Lung (tissue), 12 donors: ENCODE measurements around the gene RAPSN. TPM values are rescaled to one million over a fixed set of nuclear protein-coding genes. Genes with fewer than 3 reads are reported as not detected.

Experiments used
- ATAC-seq: fragments of 200-7000 bp; cut with Tn5 transposase; one replicate; pipeline ENCODE4 v1.9.1; 2020; ENCODE audit warnings: moderate number of reproducible peaks; ENCODE audit not compliant: insufficient read depth, low FRiP score
- DNase-seq, 3 donors: peaks; one replicate each; pipeline ENCODE4 v3.0.0-alpha.2; 2013 to 2017
- H3K27ac ChIP-seq, 2 donors: one replicate each; pipeline ENCODE4 v1.5.1; 2013; ENCODE audit warnings: mild to moderate bottlenecking in 2 of 2, moderate library complexity in 2 of 2, control low read depth in 1 of 2, inconsistent platforms in 1 of 2, low read depth in 1 of 2, low read length in 1 of 2
- H3K27me3 ChIP-seq, 3 donors: one replicate each; pipeline ENCODE4 v1.5.1; 2013; ENCODE audit warnings: low read length in 2 of 3; ENCODE audit not compliant: control insufficient read depth in 3 of 3, insufficient read depth in 3 of 3
- H3K36me3 ChIP-seq, 4 donors: one replicate each; pipeline ENCODE4 v1.5.1; 2013; ENCODE audit warnings: low read length in 4 of 4, mild to moderate bottlenecking in 1 of 4, moderate library complexity in 1 of 4; ENCODE audit not compliant: control insufficient read depth in 4 of 4, insufficient read depth in 4 of 4
- H3K4me1 ChIP-seq, 5 donors: one replicate each; pipeline ENCODE4 v1.5.1; 2013; ENCODE audit warnings: low read length in 5 of 5, mild to moderate bottlenecking in 2 of 5, moderate library complexity in 1 of 5; ENCODE audit not compliant: control insufficient read depth in 5 of 5, insufficient read depth in 5 of 5
- H3K4me3 ChIP-seq: one replicate; pipeline ENCODE4 v1.5.1; 2013; ENCODE audit warnings: mild to moderate bottlenecking, control low read depth, moderate library complexity
- H3K9ac ChIP-seq, 2 donors: one replicate each; pipeline ENCODE4 v1.5.1; 2013; ENCODE audit warnings: low read length in 2 of 2, control low read depth in 1 of 2; ENCODE audit not compliant: insufficient read depth in 1 of 2
- H3K9me3 ChIP-seq, 4 donors: one replicate each; pipeline ENCODE4 v1.5.1; 2013; ENCODE audit warnings: low read length in 3 of 4, mild to moderate bottlenecking in 1 of 4, moderate library complexity in 1 of 4; ENCODE audit not compliant: control insufficient read depth in 4 of 4, insufficient read depth in 3 of 4
- CTCF ChIP-seq: IDR thresholded peaks from 2 replicates; pipeline ENCODE4 v1.5.1; 2012; ENCODE audit warnings: mild to moderate bottlenecking; ENCODE audit errors: control extremely low read depth, extremely low read depth
- WGBS, 2 donors: extraction: QIAGEN DNeasy Blood & Tissue Kit; methylation state at CpG; one replicate each; pipeline ENCODE4 v1.1.7; 2013; 5-methylcytosine and 5-hydroxymethylcytosine counted together
- polyA plus RNA-seq, 2 donors: library from polyadenylated mRNA; stranded (reverse); fragments of 200-250 nt; gene quantifications; one replicate each; pipeline ENCODE4 v1.2.1, GENCODE V29; 2013
- total RNA-seq, 2 donors: library from RNA; depleted of rRNA in 1 of 2; stranded (reverse); fragments of >200 nt in 1 of 2; gene quantifications; one replicate each; pipeline ENCODE4 v1.2.1, GENCODE V29; 2014 to 2021
- donor health status: control.
- donor health status: control.
- donor health status: Bipolar disorder and iron deficiency.
- donor health status: healthy.
- donor health status: DM: yes; HTN: yes; CAD: no.

RAPSN gene
- total and polyA plus RNA-seq, 4 donors: 0.38 to 1.5 (median 0.49) TPM; not detected in 1

DNA sequence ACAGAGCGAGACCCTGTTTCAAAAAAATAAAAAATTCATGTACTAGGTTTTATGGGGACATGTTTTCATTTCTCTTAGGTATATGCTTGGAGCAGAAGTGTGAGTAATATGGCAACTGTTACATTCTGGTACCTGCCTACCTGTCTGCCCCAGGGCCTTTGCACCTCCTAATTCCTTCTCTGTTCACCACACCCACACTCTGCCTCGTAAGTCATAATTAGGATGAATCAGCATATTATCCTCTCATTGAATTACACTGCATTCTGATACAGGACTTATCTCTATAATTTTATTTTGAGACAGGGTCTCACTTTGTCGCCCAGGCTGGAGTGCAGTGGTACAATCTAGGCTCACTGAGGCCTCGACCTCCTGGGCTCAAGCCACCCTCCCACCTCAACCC, 3.1 kb upstream of the RAPSN start:
- Histone ChIP-seq H3K27me3 (no peaks in the 10 kb centered on the region), H3K9me3 (peaks cover 0 to 3% (median 0%) of the 10 kb centered on the region in 4 donors), H3K4me3 (no peak overlapping the region), H3K9ac (no peak overlapping the region), H3K27ac (no peak overlapping the region), H3K4me1 (peaks cover 0 to 3% (median 0%) of the 10 kb centered on the region in 5 donors), H3K36me3 (no peaks in the 10 kb centered on the region)
- TF ChIP-seq CTCF: no peak
- DNase-seq: no peak
- 95 to 96% methylated on average over 4 of the region's 4 CpGs for WGBS, 2 donors
- no peak for ATAC-seq

DNA sequence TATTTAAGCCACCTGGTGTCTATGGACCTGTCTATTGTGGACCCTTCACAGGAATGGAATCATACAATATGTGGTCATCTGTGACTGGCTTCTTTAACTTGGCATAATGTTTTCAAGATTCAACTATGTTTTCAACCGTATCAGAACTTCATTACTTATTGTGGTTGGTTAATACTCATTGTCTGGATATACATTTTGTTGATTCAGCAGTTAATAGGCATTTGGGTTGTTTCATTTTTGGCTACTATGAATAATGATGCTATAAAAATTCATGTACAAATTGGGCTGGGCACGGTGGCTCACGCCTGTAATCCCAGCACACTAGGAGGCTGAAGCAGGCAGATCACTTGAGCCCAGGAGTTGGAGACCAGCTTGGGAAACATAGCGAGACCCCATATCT, 2.5 kb upstream of the RAPSN start:
- Histone ChIP-seq H3K9me3 (peaks cover 0 to 3% (median 0%) of the 10 kb centered on the region in 4 donors), H3K4me3 (no peak overlapping the region), H3K9ac (no peak overlapping the region), H3K27ac (no peak overlapping the region), H3K36me3 (no peaks in the 10 kb centered on the region), H3K27me3 (no peaks in the 10 kb centered on the region), H3K4me1 (peaks cover 0 to 3% (median 0%) of the 10 kb centered on the region in 5 donors)
- DNase-seq: no peak
- WGBS, 2 donors: 86 to 90% methylated on average over 4 of the region's 4 CpGs
- ATAC-seq: no peak
- no peak for TF ChIP-seq CTCF

DNA sequence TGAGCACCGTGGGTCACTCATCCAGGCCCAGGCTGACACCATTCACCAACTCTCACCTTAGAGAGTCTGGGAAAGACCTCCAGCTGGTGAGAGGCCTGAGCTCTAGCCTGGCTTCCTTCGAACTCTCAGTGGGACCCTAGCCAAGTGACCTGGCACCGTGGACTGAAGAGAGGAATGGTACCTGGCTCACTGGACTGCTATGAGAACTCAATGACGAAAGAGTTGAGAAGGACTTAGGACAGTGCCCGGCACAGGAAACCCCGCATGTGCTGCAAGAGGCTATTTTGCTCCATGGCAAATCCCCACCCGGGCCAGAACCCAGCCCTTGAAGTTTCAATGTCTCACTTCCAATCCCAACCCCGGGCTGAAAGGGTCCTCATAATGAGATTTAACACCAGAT, 605 bp upstream of the RAPSN start:
- Histone ChIP-seq H3K9ac (no peak overlapping the region), H3K36me3 (no peaks in the 10 kb centered on the region), H3K4me1 (peaks cover 0 to 3% (median 0%) of the 10 kb centered on the region in 5 donors), H3K9me3 (peaks cover 0 to 3% (median 0%) of the 10 kb centered on the region in 4 donors), H3K27ac (no peak overlapping the region), H3K27me3 (no peaks in the 10 kb centered on the region), H3K4me3 (no peak overlapping the region)
- DNase-seq (no peak), ATAC-seq (no peak)
- WGBS, 2 donors: 71 to 78% methylated on average over 8 of the region's 8 CpGs
- no peak for TF ChIP-seq CTCF

GRCh38 chr11:47447906-47448305, 1.0 kb downstream of the RAPSN start:
- H3K4me3 ChIP-seq: no peak overlapping the region
- WGBS, 2 donors: 89 to 93% methylated on average over 12 of the region's 12 CpGs
- ATAC-seq (no peak), DNase-seq (no peak)
- no peaks in the 10 kb centered on the region for H3K27me3 ChIP-seq
- no peak overlapping the region for H3K27ac ChIP-seq
- peaks cover 0 to 3% (median 0%) of the 10 kb centered on the region in 5 donors for H3K4me1 ChIP-seq
- TF ChIP-seq CTCF: no peak
- H3K9me3 ChIP-seq: peaks cover 0 to 3% (median 0%) of the 10 kb centered on the region in 4 donors
- H3K9ac ChIP-seq: no peak overlapping the region
- H3K36me3 ChIP-seq: no peaks in the 10 kb centered on the region
